CD4-positive, alpha-beta T cell (primary cell): ENCODE data around the gene RACK1. TPM values are rescaled to one million over a fixed set of nuclear protein-coding genes. Genes with fewer than 3 reads are reported as not detected.
A peak's percentile ranks its signal among the peaks of the same experiment; 100 is the strongest.

Experiments used
- ATAC-seq: fragments of 200-7000 bp; cut with Tn5 transposase; one replicate; pipeline ENCODE4 v1.10.0; 2022; ENCODE audit warnings: mild to moderate bottlenecking; ENCODE audit not compliant: poor library complexity
- CTCF ChIA-PET: fragments of 350-600 bp; sonication (Branson Sonifier 250); formaldehyde crosslinking; loops from one replicate; lab custom pipeline; 2021; ENCODE audit warnings: antibody characterized with exemption, inconsistent platforms; lab: Charles Lee
- POLR2A ChIA-PET: fragments of 350-600 bp; sonication (Branson Sonifier 250); formaldehyde crosslinking; loops from one replicate; lab custom pipeline; 2021; ENCODE audit warnings: antibody characterized with exemption, inconsistent platforms; lab: Charles Lee
- DNase-seq, 14 experiments: peaks; one replicate each; pipeline ENCODE4 v3.0.0-alpha.2; 2013 to 2020; ENCODE audit warnings: mixed read lengths in 2 of 14
- H3K27ac ChIP-seq, 2 donors: one replicate each; pipeline versions ENCODE4 v1.5.1 to v1.7.0; 2013; ENCODE audit warnings: low read length in 2 of 2, low read depth in 1 of 2, mild to moderate bottlenecking in 1 of 2
- H3K27me3 ChIP-seq, 2 experiments: 1 replicate in 1 of 2; 2 replicates in 1 of 2; pipeline versions ENCODE4 v1.6.1 to v1.7.0; 2013; ENCODE audit warnings: low read length in 2 of 2, control low read depth in 1 of 2, mild to moderate bottlenecking in 1 of 2, moderate library complexity in 1 of 2; ENCODE audit not compliant: insufficient read depth in 2 of 2, control insufficient read depth in 1 of 2
- H3K36me3 ChIP-seq: one replicate; pipeline ENCODE4 v1.6.1; 2013; ENCODE audit warnings: low read length, control low read depth; ENCODE audit not compliant: insufficient read depth
- H3K4me1 ChIP-seq: one replicate; pipeline ENCODE4 v1.6.1; 2013; ENCODE audit warnings: low read length, control low read depth; ENCODE audit not compliant: insufficient read depth
- H3K4me3 ChIP-seq: one replicate; pipeline ENCODE4 v1.5.1; 2013; ENCODE audit warnings: mild to moderate bottlenecking, low read length, moderate library complexity
- H3K9me3 ChIP-seq, 2 experiments: 1 replicate in 1 of 2; 2 replicates in 1 of 2; pipeline versions ENCODE4 v1.6.1 to v1.7.0; 2013; ENCODE audit warnings: low read length in 2 of 2, mild to moderate bottlenecking in 2 of 2, control low read depth in 1 of 2, moderate library complexity in 1 of 2; ENCODE audit not compliant: control insufficient read depth in 1 of 2, insufficient read depth in 1 of 2
- H3K27ac Mint-ChIP-seq: one replicate; pipeline ENCODE4 v1.8.0; 2020; ENCODE audit warnings: mixed read lengths
- H3K27me3 Mint-ChIP-seq: one replicate; pipeline ENCODE4 v1.8.0; 2021; ENCODE audit warnings: mixed read lengths
- H3K36me3 Mint-ChIP-seq: one replicate; pipeline ENCODE4 v1.8.0; 2021; ENCODE audit warnings: low read depth, mixed read lengths
- H3K4me1 Mint-ChIP-seq: one replicate; pipeline ENCODE4 v1.8.0; 2021; ENCODE audit warnings: low read depth, mixed read lengths
- H3K4me3 Mint-ChIP-seq: one replicate; pipeline ENCODE4 v1.8.0; 2020; ENCODE audit warnings: mild to moderate bottlenecking, mixed read lengths
- H3K9me3 Mint-ChIP-seq: one replicate; pipeline ENCODE4 v1.8.0; 2020; ENCODE audit warnings: mixed read lengths
- CTCF ChIP-seq: fragments of 200-600 bp; IDR thresholded peaks from one replicate; pipeline ENCODE4 v1.8.0; 2022; ENCODE audit warnings: antibody characterized with exemption, mild to moderate bottlenecking
- intact Hi-C, 2 experiments: fragments of 100-400 bp; cut with DNase I in 1 of 2; cut with micrococcal nuclease in 1 of 2; formaldehyde crosslinking; loops; one replicate each; pipeline versions ENCODE4 v1.15.1 to v1.9.0; 2023 to 2025; cut with DNase I, micrococcal nuclease
- total RNA-seq, 174 experiments: library from RNA in 2 of 174; stranded (reverse) in 2 of 174; gene quantifications; one replicate each; pipeline ENCODE4 v1.2.3 and lab custom pipeline; 2021 to 2026

Gene RACK1
- total RNA-seq, 2 experiments from 2014 or later, result 2,499 to 2,682 TPM

- no peaks in the 10 kb centered on the region for H3K27me3 ChIP-seq
- intact Hi-C loops, result no loop called here
- no peaks in the 10 kb centered on the region for H3K36me3 ChIP-seq
- H3K9me3 ChIP-seq, result no peaks in the 10 kb centered on the region
- Mint-ChIP-seq H3K27me3 (peaks cover 15% of the 10 kb centered on the region), H3K36me3 (peaks cover 32% of the 10 kb centered on the region), H3K4me3 (no peak overlapping the region), H3K4me1 (peaks cover 22% of the 10 kb centered on the region), H3K27ac (no peak overlapping the region), H3K9me3 (no peaks in the 10 kb centered on the region)
- ChIA-PET POLR2A (interaction anchor here (1.1 to 8.3 kb wide), 4 partner anchors 10 to 66 kb away, joined by 3 to 292 read pairs (median 72); partner anchors contain the start of genes TRIM52 and TRIM7), CTCF (no interaction called here)
- no peak for ATAC-seq
- H3K27ac ChIP-seq, result no peak overlapping the region
- no peak for TF ChIP-seq CTCF
- H3K4me3 ChIP-seq, result no peak overlapping the region
- peaks cover 27% of the 10 kb centered on the region for H3K4me1 ChIP-seq
- DNase-seq, result no peak
These were observed 49.0 kb downstream of the RACK1 start for GRCh38 chr5:181194489-181195248.

DNA sequence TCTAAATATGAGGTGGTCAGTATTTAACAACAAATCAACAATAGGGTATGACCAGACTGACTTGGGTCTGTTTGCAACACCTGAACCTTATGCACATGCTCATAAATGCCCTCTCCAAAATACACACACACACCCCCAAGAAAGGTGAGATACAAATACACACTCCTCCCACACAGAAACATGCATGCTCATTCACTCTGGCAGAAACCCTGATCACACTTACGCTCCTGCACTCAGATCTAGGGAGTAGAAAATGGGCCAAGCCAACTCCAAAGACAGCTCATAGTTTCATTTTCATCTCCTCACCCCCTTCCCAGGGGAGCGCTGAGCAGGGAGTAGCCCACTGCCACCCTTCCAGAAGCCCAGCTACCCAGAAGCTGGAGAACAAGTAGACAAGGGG lies 50.0 kb downstream of the RACK1 start:
- Mint-ChIP-seq H3K27me3 (peaks cover 23% of the 10 kb centered on the region), H3K36me3 (peaks cover 42% of the 10 kb centered on the region), H3K4me1 (peaks cover 30% of the 10 kb centered on the region), H3K4me3 (peak overlapping the region; percentile 99), H3K27ac (peak overlapping the region; percentile 99), H3K9me3 (no peaks in the 10 kb centered on the region)
- Histone ChIP-seq H3K27me3 (no peaks in the 10 kb centered on the region), H3K36me3 (no peaks in the 10 kb centered on the region), H3K27ac (no peak overlapping the region), H3K4me1 (peaks cover 36% of the 10 kb centered on the region), H3K9me3 (no peaks in the 10 kb centered on the region), H3K4me3 (no peak overlapping the region)
- intact Hi-C loops, result no loop called here
- DNase-seq (no peak), ATAC-seq (no peak)
- CTCF ChIA-PET, result no interaction called here
- no peak for TF ChIP-seq CTCF
- POLR2A ChIA-PET, result interaction anchor here (1.1 to 8.3 kb wide), 6 partner anchors 9 to 67 kb away, joined by 3 to 292 read pairs (median 36); partner anchors contain the start of genes TRIM52 and TRIM7

- ATAC-seq (no peak), DNase-seq (peak in 1 of 14 experiments; percentile 41)
- Histone ChIP-seq H3K27ac (peak overlapping the region; percentile 52 to 62), H3K9me3 (peaks cover 0 to 4% of the 10 kb centered on the region in 2 experiments), H3K27me3 (no peaks in the 10 kb centered on the region), H3K36me3 (no peaks in the 10 kb centered on the region), H3K4me1 (peaks cover 43% of the 10 kb centered on the region), H3K4me3 (peak overlapping the region; percentile 89)
- Mint-ChIP-seq H3K36me3 (peaks cover 53% of the 10 kb centered on the region), H3K27me3 (peaks cover 34% of the 10 kb centered on the region), H3K27ac (peak overlapping the region; percentile 99), H3K4me1 (peaks cover 41% of the 10 kb centered on the region), H3K4me3 (peak overlapping the region; percentile 99), H3K9me3 (peaks cover 4% of the 10 kb centered on the region)
- ChIA-PET POLR2A (interaction anchor here (0.9 to 8.3 kb wide), 21 partner anchors 8 to 1569 kb away, joined by 3 to 292 read pairs (median 5); partner anchors contain the start of genes HNRNPH1, RACK1, TRIM41 and TRIM52), CTCF (interaction anchor here (1.3 to 2.2 kb wide), 3 partner anchors 14 to 55 kb away, joined by 5 to 12 read pairs (median 8); partner anchors contain the start of gene TRIM41)
- intact Hi-C loops, result no loop called here
- TF ChIP-seq CTCF, result no peak
These were observed 51.2 kb downstream of the RACK1 start for GRCh38 chr5:181192337-181193046.
